Activated T-helper 9 cell treated with anti-CD3 and anti-CD28 coated beads, Interleukin-2, amount 50 U/mL, for 16 hours (primary cell): ENCODE results near the gene RBM25.

ENCODE experiments used
- DNase-seq: peaks from one replicate; pipeline ENCODE4 v3.0.0-alpha.2; 2020; ENCODE audit warnings: low read depth

Gene RBM25

DNA sequence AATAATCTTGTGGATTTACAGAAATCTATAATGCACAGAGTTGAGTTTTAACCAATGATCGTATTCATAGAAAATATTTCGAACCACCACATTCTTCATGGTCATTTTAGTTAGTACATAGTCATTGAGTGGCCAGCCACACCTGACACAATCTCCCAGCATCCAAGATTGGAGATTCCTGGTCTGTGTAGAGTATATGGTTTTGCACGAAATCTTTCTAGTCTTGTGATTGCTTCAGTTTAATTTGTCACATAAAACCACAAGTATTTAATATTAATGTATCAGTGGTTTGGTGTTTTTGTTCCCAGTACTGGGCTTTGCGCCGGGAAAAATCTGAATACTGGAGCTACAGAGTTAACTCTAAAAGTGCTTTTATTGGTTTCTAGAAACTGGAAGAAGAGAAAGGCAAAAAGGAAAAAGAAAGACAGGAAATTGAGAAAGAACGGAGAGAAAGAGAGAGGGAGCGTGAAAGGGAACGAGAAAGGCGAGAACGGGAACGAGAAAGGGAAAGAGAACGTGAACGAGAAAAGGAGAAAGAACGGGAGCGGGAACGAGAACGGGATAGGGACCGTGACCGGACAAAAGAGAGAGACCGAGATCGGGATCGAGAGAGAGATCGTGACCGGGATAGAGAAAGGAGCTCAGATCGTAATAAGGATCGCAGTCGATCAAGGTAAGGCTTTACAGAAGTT, 44.6 kb downstream of the RBM25 start:
- DNase-seq, result no peak

DNA sequence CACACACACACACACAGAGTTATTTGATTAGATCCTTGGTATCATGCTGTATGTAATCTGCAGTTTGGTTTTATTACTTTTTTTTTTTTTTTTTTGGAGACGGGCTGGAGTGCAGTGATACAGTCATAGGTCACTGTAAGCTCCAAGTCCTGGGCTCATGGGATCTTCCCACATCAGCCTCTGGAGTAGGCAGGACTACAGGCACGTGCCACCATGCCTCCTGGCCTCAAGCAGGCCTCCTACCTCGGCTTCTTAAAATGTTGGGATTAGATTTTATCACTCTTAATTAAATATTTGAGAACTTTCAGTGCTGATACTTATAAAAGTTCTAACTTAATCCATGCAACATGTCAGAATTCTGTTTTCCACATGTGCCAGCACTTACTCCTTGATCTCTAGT, 46.7 kb downstream of the RBM25 start:
- DNase-seq, result no peak

DNA sequence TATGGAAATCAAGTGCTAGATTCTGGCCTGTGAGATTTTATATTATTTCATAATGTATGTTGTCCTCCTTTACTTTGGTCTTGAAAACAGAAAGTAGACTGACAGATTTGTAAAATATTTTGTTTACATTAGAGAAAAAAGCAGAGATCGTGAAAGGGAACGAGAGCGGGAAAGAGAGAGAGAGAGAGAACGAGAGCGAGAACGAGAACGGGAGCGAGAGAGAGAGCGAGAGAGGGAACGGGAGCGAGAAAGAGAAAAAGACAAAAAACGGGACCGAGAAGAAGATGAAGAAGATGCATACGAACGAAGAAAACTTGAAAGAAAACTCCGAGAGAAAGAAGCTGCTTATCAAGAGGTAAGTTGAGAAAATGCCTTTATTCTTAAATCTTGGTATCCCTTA, 47.4 kb downstream of the RBM25 start:
- DNase-seq, result no peak

DNA sequence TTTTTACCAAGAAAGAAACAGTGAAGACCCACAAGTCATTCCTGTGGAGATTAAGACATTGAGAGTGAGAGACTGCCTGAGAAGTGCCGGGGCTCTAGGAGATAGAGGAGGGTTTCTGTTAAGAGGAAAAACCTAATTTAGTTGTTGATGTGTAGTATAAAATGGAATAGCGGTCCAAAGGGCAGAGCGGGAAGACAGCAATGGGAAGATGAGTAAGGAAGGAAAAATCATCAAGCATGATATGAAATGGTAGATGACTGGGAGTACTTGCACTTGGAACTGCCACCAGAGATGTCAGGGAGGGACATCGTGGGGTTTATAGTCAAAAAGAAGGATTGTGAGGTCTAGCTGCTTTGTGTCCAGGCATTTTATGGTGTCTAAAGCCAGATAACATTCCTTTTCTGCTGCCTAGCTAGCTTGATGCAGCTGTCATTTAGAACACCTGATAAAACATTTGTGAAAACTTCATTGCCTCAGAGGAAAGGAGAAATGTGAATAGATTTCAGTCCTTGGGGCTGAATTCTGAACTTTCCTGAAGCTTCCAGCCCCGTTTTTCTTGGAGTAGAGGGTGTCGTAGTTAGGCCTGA, 57.8 kb downstream of the RBM25 start:
- no peak for DNase-seq

DNA sequence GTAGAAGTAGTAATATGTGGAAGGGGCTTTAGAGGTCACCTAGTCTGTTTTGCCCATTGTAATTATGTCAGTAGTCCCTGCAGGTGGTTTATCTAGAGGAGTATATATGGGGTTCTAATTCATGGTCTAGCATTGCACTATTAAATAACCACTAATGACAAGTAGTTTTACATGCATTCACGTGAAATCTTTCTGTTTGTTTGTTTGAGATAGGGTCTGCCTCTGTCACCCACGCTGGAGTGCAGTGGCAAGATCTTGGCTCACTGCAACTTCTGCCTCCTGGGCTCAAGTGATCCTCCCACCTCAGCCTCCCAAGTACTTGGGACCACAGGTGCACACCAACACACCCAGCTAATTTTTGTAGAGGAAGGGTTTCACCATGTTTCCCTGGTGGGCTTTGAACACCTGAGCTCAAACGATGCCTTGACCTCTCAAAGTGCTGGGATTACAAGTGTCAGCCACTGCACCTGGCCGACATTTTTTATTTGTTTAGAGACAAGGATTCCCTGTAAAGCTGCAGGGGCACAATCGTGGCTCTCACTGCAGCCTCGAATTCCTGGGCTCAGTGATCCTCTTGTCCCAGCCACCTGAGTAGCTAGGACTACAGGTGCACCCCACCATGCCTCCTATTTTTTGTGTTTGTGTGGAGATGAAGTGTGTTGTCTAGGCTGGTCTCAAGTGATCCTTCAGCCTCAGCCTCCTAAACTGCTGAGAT, 66.0 kb downstream of the RBM25 start:
- DNase-seq, result no peak

DNA sequence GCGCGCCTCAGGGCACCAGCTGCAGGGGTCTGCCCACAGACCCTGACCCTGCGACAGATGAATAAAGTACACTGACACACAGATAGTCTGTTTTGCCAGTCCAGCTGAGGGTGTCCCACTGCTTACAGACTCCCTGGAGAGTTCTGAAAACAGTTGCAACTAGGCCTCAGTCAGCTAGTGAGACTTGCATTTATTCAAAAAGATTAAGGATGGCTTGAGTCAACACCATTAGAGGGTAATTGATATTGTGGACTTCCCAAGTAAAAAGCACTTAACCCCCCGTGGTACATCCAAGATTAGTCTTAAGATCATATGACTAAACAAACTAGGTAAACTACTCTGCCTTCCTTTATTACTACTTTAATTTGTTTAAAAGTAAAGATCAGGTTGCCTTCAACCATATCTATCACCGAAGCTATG, 66.8 kb downstream of the RBM25 start:
- no peak for DNase-seq

DNA sequence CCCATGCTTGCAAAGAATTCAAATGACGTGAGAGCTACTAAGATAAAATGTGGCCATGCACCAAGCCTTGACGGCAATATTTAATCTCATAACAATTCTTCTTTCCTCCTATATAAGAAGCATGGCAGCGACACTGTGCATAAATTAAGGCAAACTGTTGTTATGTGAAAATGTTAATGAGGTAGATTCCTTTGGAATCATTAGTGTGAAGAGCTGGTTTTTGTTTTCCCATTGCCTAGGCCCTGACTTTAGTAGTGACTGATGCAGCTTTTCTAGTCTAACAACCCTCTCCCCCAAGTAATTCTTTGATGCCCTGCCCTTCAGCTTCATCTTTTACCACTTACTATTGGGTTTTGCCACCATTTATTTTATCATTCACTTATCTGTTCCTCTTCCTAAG, 67.4 kb downstream of the RBM25 start:
- DNase-seq, result no peak

DNA sequence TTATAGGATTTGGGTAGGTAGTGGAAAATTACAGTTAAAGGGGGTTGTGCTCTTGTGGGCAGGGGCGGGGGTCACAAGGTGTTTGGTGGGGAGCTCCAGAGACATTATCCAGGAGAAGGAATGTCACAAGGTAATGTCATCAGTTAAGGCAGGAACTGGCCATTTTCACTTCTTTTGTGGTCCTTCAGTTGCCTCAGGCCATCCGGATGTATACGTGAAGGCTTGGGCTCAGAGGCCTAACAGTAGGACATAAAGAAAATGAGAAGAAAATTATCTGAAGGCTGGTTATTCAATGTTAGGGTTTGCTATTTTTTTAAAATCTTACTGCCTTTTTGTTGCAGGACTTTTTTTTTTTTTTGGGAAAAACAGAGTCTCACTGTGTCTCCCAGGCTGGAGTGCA, 75.5 kb downstream of the RBM25 start:
- DNase-seq, result no peak

DNA sequence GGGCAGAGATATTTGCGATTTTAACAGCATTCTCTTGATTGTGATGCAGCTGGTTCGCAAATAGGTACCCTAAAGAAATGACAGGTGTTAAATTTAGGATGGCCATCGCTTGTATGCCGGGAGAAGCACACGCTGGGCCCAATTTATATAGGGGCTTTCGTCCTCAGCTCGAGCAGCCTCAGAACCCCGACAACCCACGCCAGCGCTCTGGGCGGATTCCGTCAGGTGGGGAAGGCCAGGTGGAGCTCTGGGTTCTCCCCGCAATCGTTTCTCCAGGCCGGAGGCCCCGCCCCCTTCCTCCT, 77.7 kb downstream of the RBM25 start:
- no peak for DNase-seq

DNA sequence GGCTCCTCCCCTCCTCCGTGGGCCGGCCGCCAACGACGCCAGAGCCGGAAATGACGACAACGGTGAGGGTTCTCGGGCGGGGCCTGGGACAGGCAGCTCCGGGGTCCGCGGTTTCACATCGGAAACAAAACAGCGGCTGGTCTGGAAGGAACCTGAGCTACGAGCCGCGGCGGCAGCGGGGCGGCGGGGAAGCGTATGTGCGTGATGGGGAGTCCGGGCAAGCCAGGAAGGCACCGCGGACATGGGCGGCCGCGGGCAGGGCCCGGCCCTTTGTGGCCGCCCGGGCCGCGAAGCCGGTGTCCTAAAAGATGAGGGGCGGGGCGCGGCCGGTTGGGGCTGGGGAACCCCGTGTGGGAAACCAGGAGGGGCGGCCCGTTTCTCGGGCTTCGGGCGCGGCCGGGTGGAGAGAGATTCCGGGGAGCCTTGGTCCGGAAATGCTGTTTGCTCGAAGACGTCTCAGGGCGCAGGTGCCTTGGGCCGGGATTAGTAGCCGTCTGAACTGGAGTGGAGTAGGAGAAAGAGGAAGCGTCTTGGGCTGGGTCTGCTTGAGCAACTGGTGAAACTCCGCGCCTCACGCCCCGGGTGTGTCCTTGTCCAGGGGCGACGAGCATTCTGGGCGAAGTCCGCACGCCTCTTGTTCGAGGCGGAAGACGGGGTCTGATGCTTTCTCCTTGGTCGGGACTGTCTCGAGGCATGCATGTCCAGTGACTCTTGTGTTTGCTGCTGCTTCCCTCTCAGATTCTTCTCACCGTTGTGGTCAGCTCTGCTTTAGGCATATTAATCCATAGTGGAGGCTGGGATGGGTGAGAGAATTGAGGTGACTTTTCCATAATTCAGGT, 78.3 kb downstream of the RBM25 start, which contains the start of gene PSEN1:
PSEN1 (plus strand) TSS at position 121 of the 839 bp plus-strand sequence. CDS start 11,513 bp downstream, outside the sequence.
- peak; percentile 97 for DNase-seq

DNA sequence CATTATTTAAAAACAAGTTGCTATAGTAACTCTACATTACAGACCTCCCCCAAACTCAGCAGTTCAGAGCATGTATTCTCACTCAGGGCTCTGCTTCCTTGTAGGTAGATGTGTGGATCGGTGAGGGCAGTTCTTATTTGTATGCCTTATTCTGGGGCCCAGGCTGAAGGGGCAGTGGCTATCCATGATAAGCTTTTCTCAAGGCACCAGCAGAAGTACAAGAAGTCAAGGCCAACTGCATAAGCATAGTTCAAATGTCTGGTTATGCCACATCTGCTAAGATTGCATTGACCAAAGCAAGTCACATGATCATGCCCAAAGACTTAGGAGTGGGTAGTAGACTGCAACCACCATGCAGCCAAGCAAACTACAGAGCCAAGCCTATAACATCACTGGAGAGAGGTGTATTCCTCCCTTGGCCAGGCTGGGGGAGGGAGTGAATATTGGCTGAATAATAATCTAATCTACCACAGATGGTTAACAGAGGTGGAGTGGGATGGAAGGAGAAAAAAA, 82.5 kb downstream of the RBM25 start:
- DNase-seq, result no peak

DNA sequence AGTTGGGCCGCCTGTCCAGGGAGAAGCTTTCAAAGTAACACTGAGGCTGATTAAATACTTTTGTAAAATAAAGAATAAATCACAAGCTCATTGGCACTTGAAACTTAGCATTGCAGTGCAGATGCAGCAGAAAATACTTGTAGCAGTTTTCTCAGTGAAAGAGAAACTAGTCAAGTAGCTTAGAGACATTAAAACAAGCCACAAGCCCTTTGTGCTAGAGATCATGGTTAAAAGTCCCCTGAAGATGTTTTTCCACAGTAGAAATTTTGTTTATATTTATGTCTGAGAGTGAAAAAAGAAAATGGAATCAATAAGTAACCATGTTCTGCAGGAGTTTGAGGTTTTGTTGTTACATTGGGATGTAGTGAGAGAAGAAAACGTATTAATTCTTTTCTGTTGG, 83.9 kb downstream of the RBM25 start:
- DNase-seq, result no peak

DNA sequence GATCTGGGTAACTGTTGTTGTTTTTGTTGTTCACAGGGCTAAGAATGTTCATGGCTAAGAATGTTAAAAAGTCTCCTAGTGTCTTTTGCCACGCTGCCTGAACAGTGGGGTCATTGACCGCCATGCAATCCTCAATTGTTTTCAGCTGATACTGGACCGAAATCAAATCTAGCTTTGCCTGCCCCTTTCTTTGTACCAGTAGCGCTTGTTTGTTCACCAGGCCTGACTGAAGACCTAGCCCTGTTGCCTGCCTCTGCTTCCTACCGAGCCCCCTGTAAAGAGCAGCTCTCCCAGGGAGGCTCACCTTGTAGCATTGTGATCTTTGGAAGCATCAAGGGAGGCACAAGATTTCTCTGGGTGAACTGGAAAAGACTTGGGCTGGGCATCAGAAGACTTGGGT, 84.7 kb downstream of the RBM25 start:
- no peak for DNase-seq

DNA sequence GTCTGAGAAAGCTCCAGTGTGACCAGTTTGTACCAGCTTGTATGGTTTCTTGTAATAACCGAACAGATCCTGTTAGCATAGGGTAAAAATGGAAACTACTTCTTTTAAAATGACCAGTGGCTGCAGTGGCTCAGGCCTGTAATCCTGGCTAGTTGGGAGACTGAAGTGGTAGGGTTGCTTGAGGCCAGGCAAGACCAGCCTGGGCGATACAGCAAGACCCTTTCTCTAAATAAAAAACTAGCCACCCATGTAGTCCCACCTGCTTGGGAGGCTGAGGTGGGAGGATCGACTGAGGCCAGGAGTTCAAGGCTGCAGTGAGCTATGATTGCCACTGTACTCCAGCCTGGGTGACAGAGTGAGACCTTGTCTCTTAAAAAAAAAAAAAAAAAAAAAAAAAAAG, 85.3 kb downstream of the RBM25 start:
- DNase-seq, result no peak

DNA sequence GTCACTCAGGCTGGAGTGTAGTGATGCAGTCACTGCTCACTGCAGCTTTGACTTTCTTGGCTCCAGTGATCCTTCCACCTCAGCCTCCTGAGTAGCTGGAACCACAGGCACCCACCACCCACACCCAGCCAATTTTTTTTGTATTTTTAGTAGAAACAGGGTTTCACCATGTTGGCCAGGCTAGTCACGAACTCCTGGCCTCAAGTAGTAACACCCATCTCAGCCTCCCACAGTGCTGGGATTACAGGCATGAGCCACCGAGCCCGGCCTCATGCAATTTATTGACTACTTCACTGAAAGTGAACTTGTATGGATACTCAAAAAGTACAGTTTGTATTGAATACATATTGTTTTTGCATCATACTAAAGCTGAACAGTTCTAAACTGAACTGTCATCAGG, 87.0 kb downstream of the RBM25 start:
- no peak for DNase-seq

DNA sequence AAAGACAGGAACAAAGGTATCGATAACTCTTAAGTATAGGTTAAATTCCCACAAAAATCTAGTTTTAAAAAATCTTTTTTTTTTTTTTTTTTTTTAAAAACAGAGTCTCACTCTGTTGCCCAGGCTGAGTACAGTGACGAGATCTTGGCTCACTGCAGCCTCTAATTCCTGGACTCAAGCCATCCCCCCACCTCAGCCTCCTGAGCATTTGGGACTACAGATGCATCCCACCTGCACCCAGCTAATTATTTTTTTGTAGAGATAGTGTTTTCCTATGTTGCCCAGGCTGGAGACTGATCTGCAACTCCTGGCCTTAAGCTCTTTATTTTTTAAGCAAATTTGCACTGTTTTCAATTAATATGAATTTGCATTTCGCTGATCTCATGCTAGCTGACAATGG, 87.8 kb downstream of the RBM25 start:
- DNase-seq, result no peak

DNA sequence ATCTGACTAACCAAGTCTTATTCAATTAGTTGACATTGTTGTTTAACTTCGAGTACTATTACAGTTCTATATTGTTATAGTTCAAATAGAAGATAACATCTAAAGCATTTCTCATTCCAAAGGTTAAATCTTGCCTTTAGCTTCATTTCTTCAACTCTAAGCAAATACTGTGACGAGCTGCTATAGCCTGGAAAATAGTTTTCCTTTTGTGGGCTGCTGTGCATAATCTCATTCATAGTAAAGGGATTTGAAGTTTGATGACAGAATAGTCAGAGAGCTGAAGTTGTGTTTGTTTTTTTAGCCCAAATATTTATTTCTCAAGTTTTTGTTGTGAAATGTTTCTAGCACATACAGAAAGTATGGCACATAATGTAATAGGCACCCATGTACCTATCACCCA, 91.4 kb downstream of the RBM25 start:
- DNase-seq, result no peak

DNA sequence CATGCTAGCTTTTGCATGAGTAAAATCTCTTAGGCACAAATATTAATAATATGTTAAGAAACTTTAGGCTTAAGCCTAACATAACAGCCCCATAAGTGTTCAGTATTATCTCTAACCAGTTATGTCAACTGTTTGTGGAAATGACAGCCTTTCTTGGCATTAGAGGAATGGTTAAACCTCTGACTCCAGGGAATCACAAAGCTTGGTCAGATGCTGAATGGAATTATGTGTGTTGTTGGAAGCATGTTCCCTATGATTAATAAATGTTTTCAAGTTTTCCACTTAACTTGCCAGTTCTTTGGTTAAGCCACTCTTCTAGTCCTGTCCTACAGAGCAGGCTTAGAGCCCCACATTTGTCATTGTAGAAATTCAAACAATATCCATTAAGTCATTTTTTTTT, 94.9 kb downstream of the RBM25 start:
- no peak for DNase-seq

DNA sequence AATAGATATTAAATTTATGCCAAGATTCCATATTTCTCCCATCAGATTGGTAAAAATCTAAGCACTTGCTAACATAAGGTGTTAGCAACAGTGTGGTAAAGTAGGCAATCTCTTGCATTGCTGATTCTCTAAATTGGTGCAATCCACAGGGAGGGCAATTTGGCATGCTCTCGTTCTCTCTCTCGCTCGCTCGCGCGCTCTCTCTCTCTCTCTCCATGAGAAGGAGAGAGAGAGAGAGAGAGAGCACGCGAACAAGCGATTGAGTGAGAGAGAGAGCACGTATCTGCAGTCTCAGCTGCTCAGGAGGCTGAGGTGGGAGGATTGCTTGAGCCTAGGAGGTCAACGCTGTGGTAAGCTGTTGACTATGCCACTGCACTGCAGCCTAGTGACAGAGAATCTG, 103.9 kb downstream of the RBM25 start:
- no peak for DNase-seq

DNA sequence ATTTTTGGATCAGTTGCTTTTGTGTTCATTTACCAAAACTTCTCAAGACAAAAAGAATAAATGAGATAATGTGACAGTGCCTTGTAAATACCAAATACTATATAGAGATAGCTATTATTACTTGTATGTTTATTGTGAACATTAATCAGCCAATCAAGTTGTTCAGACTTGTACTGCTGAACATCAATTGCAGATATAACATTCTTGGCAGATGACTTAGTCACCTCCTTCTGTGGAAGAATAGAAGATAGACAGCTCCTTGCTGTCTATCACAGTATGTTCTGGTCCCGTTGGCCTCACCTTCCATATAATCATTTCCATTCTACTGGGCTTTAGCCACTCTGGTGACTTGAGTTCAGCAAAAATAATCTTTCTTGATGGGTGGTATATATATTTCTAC, 108.1 kb downstream of the RBM25 start:
- DNase-seq, result no peak

DNA sequence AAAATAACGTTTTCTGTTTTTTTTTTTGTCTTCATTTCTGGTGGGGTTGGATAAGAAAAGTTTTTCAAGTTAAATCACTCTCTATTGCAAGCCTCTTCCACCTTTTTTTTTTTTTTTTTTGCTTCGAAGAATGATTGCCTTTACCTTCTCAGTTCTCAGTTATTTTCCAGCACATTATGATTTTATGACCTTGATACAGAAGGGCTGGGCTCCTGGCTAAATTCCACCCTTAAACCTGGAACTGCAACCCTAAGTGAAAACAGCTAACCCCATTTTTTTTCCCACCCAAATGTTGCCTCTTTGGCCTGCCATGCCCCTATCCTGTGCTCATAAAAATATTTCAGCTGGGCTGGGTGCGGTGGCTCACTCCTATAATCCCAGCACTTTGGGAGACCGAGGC, 109.4 kb downstream of the RBM25 start:
- no peak for DNase-seq

DNA sequence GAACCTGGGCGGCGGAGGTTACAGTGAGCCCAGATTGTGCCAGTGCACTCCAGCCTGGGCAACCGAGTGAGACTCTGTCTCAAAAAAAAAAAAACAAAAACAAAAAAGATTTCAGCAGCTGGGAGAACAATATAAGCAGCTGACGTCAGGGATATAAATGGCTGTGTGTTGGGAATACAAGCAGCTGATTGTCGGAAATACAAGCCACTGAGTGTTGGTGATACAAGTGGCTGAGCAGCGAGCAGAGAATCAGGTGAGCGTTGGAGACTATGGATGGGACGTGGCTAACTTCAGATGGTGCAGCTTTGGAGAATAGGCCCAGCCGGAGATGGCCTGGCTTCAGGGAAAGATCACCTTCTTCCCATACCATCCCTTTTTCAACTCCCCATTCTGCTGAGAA, 109.9 kb downstream of the RBM25 start:
- no peak for DNase-seq

DNA sequence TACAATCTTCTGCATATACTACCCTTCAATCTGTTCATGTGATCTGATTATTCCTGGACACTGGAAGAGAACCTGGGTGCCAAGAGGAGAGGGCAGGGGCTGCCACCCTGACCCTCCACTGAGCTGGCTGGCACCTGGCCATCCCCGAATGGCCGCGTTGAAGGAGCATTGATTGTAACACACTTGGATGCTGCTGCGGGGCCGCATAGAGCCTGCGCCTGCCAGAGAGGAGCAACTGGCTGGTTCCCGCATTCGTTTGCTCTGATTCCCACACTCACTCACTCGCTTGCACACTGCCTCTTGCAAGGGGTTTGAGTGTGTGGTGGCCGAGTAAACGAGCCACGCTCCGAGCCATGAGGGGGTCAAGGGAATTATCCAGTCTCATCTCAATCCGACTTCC, 110.4 kb downstream of the RBM25 start:
- no peak for DNase-seq
